Fibroblast of the conjunctiva (primary cell): ENCODE data around the gene DSCAML1.
"Not testable (repeated sequence)": the region's sequence is repeated elsewhere in the genome, so short reads cannot be mapped to it uniquely, and the experiment has no call there.

Experiments used
- DNase-seq: peaks from one replicate; pipeline ENCODE4 v3.0.0-alpha.2; 2010; ENCODE audit warnings: low read depth

DSCAML1 gene

DNA sequence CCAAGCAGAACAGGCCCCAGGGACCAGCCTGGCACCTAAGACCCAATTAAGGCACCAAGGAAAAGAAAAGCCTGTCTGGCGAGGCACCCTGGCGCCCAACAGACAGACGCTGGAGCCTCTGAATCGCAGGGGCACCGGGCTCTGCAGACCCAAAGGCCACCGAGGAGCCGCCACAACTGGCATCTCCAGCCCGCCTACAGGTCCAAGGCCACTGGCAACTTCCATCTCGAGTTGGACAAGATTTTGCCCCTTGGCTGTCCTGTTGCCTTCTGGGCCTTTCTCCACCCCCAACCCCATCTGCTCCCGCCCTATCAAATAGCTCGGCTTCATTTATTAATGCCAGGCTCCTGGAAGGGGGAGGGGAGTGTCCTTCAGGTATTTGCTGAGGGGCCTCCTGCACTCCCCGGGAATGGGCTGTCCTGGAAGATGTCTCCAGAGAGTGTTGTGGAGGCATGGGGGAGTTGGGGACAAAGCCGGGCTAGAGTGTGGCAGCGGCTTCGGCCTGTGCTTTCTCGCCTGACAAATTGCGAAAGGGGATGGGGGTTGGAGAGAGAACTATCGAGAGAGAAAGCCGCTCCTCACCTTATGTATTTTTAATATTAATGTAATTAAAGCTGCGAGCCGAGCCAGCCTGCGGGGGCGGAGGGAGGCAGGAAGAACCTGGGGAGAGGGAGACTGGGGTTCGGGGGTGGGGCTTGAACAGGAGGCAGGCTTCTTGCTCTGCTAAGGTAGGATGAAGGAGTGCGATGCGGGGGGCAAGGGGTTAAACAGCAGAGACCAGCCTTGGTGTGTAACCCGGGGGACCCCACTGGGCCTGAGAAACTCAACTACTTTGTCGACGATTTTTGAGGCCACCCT, 2.0 kb downstream of the DSCAML1 start:
- DNase-seq, result no peak

DNA sequence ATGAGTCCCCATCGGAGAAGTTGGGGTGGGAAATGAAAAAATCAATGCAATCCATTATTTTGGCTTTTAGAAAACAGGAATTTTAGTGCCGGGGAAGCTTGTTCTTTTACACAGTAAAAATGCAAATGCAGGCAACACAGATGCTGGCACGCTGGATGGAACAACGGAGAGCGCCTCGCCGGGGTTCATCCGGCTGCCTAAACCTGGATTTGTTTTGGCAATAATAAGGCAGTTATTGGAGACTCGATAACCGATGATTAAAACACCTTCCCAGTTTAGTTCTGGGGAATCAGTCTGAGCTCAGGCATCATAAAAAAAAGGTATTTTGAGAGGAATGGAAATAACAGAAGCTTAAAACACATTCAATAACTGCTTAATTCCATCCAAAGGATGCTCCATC, 2.9 kb downstream of the DSCAML1 start:
- no peak for DNase-seq

DNA sequence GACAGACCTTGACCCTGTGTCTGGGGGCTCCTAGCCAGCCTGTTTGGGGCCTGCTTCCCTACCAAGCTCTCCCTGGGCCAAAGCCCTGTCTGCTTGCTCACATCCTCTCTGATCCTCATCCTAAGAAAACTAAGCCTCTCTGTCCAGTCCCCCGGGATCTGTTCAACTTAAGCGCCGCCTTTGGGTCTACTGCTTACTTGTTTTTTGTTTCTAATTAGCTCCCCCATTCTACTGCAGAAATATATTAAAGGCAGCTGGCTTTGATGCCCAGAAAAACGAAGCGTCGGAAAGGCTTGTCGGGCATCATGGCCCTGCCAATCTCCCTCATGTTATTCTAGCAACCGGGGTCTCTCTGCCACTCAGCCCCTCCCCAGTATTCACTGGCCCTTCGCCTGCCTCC, 3.4 kb downstream of the DSCAML1 start:
- DNase-seq, result no peak

DNA sequence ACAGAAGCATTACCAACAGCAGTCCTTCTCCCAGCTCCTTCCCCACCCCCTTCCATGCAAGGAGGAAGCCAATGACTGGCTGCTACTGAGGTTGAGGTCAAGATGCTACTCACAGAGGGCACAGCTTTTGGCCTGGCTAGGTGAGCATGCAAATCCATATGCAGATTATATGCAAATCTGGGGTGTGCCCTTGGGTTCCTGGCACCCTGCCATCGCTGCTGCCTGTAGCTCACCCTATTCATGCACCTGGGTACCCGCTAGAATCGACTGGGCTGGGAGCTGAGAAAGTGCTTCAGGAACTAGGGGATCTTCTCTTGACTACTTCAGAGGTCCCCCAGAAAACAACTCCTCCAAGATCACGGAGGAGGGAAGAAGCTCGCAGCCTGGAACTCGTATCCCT, 4.0 kb downstream of the DSCAML1 start:
- DNase-seq, result no peak

DNA sequence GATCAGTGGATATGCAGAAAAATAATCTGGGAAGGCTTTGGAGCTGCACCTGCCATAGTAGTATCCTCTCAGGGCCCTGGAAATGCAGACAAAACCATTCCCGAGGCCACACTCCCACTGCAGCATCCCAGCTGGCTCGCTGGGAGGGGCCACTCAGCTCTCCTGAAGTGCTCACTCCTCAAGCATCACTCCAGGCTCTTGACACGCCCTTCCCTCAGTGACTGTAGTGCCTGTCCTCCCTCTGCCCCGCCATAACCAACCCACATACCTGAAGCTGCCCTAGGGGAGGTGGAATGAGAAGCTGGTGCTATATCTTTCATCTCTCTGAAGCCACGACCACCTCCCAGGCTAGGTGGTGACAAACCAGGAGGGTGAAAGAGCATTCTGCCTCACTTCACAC, 4.8 kb downstream of the DSCAML1 start:
- DNase-seq, result no peak

DNA sequence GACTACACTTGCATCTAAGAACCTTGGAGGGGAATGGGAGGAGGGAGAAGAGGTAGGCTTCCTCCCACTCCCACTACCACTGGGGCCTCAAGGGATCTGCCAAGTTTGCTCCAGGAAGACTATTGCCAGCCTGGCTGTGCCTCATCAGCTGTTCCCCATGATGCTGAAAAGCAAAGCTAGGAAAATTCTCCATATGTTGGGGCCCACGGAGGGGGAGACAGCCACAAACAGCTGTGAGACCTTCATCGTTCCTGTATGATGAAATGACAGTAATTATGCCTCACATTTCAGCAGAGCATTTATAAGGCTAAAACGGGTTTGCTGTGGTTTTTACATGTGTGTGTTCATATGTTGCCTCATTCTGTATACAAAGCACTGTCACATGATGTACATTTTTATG, 6.7 kb downstream of the DSCAML1 start:
- DNase-seq, result no peak

DNA sequence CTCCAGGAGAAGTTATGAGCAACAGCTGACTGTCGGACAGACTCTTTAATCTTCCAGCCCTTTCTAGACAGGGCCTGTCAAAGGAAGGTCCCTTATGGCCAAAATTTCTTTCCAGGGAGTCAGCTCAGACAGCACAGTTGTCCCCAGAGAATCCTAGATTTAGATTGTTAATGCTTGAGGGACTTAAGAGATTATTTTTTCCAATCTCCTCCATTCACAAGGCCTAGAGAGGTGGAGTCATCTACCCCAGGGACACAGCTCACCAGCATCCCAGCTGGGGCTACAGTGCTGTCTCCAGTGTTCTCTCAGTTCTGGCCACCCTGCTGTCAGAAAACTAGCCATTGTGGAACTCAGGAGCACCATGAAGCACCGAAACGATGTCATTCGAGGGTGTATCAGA, 7.8 kb downstream of the DSCAML1 start:
- DNase-seq, result no peak

DNA sequence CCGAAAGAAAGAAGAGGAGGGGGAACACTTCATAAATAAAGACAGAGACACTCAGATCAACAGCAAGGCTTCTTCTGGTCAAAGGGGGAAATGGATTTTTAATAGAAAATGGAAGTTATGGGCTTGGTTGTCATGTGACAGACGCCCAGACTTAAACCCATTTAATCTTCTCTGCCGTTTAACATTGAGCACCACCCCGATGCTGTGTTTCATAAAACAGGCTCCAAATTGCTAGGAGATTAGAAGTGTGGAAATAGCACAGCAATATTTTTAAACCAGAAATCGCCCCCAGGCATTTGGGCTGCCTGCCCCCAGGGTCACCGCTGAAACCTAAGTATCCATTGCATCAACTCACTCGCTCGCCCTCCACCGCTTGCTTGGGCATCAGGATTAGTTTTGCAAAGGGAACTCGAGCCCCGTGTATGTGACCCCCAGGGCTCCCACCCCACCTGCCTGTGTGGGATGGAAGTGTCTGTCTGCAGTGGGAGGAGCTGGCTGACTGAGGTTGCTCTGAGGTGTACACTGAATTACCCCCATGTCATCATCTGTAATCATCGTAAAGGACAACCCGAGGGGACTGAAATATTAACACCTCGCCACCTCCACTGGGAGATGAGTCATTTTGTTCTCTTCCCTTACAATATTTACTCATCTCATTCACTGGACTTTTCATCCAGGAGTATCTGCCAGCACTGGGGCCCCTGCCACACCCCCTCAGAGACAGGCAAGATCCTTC, 10.7 kb downstream of the DSCAML1 start:
- DNase-seq, result no peak

DNA sequence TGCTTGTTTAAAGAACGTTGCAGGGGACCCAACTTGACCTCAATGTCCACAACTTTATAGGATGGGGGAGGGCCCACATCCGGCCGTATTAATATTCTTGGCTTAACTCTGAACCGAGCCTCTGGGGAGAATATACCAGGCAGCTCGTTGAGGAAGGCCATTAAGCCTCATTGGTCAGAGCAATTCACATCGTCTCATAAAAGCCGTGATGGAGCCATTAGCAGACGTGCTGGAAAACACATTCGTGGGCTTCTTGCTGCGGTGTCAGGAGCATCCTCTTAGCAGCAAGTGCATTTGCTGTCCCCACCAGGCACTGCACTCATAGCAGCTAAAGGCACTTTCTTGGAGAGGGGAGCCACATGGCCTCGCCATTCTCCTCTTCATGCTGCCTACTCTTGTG, 14.9 kb downstream of the DSCAML1 start:
- DNase-seq, result no peak

DNA sequence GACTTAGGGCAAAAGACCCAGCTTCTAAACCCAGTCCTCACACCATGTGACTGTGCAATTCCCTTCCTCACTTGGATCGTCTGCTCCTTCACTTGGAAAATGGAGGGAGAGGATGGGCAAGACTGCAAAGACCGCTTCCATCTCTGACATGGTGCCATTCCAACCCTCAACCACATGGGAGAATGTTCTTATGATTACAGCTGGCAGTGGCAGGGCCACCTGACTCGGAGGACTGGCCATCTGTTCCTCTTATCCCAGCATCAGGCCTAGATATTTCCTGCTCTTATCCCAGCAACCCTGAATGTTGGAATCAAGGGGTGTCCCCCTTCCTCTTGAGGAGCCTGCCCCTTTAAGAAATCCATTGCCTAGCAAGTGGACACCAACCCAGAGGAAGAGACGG, 15.4 kb downstream of the DSCAML1 start:
- DNase-seq, result no peak

DNA sequence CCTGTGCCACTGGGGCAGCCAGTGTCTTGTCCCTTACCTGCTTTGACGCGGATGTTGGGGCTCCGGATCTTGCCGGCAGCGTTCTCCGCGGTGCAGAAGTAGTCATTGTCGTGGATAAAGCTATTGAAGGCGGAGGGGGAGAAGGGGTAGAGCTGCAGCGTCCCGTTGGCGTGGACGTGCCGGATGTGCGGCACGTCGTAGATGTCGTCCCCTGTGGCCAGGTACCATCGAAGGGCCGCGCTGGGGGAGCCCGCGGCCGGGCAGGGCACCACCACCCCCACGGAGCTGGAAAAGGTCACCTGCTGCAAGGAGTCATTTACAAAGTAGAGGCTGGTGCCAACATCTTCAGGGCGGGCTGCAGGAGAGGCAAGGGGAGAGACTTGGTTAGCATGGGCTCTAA, 16.6 kb downstream of the DSCAML1 start:
- no peak for DNase-seq

DNA sequence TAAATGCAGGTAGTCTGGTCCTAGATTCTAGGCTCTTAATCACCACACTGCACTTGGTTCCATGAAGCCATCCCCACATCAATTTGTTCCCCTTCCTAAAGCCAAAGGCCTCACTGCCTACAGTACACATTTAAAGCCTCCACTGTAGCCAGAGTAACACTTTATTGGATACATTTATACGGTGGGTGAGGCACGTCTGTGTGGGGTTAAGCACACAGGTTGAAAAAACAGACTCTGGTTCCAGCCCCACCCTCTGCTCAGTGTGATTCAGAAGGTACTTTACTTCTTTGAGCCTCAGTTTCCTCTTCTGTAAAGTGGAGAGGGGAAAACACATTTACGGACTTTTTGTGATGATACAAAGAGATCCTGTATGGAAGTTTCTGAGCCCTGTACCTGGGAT, 22.5 kb downstream of the DSCAML1 start:
- no peak for DNase-seq

DNA sequence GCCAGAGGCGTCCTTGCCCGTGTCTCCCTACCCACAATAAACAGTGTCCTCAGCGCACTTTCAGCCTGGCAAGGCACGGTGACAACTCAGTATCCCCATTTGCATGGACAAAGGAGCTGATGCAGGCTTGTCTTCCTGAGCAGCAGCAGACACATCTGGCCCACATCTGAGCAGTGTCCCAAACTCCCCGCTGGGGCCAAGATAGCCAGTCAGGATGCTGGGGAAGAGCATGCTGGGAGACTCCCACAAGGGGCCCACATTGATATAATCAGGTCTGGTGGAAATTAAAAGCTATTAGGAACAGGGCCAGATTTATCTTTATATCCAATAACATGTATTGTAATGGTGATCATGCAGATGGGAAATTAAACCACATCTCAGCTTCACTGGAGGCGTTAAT, 24.7 kb downstream of the DSCAML1 start:
- DNase-seq, result no peak

DNA sequence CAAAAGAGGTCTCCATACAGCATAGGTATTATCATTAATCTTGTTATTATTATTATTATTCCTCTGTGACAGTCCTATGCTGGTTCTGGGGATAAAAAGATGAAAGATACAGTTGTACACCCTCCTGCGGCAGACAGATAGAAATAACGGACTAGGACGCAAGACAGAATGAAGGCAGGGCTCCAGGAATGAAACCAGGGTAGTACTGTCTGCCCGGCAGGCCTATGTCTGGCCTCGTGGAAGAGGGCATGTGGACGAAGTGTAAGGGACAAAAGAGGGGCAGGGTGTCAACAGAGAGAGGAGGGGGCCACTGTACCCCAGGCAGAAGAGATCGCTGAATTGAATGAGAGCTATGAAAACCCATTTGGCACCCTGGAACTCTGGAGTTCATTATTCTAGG, 25.2 kb downstream of the DSCAML1 start:
- no peak for DNase-seq

DNA sequence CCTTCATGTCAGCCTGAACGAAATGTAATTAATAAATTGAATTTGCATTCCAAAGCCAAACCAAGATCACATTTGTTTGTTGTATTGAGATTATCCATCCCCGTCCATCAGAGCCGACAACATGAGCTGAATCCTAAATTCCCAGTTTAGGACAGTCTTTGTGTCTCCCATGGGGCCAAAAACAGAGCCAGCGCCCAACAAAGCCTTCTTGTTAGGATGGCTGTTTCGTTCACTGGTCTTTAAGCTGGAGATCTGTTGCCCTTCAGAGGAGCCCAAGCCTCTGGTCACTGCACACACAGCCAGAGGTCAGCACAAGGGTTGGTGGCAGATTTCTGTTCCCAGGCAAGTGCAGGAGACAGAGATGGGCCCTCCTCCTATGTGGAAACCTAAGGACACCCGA, 25.8 kb downstream of the DSCAML1 start:
- no peak for DNase-seq

DNA sequence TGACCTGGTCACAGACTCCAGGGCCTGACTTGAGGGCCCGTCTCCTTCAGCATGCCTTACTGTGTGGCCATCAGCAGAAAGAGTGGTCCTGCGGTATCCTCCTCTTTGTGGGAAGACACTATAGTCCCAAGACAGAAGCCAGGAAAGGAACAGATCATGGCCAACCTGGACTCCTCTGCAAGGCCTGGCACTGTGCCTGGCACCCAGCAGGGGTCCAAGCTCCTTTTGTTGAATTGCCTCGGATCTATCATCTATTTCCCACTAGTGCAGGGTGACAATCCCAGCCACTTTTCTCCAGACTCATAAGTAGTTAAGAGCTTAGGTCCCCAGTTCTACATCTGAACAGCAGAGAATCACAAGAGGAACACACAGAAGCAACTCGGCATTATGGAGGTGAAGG, 27.0 kb downstream of the DSCAML1 start:
- DNase-seq, result no peak

DNA sequence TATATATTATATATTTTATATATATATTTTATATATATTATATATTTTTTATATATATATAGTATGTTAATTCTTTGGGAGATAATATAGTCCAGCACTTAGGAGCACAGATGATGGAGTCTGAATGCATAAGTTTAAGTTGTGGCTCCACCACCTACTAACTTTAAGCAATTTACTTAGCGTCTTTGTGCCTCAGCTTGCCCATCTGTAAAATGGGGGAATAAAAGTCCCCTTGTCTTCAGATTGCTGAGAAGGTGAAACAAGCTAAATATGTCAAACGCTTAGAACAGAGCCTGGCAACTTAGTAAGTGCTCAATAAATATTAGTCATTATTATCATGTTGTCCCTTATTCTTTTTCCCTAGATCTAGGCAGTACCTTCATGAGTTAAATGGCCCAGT, 27.5 kb downstream of the DSCAML1 start:
- no peak for DNase-seq

DNA sequence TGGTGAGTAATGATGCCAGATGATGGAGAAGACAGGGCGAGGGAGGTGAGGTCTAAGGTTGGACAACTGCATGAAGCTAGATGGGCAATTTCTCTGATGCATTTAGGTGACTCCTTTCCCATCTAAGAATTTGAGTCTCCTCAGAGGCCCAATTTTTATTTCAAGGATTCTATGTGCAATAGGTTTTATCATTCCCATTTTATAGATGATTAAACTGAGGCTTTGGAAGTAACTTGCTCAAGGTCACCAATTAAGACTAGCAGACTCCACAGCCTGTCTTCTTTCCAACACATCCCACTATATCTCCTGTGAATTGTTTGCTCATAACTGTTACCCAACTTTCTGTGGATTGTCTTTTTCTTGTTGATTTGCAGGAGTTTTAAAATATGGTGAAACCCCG, 28.5 kb downstream of the DSCAML1 start:
- DNase-seq, result no peak

DNA sequence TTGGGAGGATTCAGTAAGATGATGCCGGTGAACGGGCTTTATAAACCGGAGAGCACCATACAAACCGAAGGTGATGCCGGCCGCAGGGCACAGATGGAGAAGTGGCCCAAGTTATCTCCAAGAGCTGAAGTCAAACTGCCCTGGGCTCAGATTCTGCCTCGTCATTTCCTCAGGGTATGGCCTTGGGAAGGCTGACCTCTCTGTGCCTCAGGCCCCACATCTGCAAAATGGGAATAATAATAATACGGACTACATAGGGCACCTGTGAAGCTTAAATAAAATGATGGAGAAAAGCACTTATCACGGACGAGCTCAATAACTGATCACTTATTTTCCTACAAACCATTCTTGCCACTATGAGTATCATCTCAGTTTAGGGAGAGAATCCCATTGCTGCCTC, 29.9 kb downstream of the DSCAML1 start:
- DNase-seq, result no peak

DNA sequence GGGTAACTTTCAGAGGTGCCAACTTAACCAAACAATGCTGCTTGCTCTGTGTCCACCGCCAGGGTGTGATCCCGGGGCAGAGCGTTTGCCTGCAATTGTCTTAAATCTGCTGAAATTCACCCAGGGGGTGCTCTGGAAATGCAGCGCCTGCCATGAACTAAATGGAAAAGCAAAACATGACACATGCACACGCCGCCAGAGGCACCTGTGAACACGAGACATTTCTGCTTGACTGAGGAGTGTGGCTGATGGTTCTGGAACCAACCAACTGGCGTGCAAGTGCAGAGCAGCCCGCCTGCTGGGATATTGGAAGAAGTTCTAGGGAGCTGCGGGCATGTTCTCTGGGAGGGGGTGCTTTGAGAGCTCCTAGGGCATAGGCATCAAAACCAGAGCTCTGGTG, 30.4 kb downstream of the DSCAML1 start:
- no peak for DNase-seq

DNA sequence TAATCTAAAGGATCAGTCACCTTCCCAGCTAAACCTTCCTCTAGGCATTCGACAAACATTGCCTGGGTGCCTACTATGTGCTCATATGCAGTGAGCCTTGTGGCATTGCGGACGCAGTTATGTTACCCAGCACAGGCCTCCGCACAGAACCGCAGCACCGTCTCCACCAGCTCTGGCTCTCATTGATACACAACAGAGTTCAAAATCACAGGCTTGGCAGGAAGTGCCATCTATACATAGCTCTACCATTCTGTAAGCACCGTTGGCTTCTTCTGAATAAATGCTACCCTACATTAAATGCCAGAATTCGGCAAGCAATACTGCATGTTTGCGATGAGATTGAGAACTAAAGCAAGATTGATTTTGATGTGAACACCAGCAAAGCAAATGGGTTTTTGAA, 31.0 kb downstream of the DSCAML1 start:
- DNase-seq, result no peak

DNA sequence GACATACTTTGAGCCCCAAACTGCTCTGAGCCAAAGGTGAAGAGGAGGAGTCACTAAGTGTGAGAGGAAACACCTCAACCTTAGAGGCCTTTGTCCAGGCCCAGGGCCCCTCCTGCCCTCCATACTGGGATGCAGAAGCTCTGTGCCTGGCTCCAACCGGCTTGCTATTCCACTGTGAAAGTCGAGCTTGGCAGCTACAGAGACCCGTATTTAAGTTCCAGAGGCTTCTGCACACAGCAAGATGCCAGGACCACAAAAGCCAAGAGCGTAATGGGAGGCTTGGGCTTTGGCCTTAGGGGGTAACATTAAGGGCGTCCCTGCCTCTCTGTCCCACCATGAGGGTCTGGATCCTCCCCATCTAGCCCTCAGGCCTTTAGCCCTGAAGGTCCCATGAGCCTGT, 31.9 kb downstream of the DSCAML1 start:
- no peak for DNase-seq

DNA sequence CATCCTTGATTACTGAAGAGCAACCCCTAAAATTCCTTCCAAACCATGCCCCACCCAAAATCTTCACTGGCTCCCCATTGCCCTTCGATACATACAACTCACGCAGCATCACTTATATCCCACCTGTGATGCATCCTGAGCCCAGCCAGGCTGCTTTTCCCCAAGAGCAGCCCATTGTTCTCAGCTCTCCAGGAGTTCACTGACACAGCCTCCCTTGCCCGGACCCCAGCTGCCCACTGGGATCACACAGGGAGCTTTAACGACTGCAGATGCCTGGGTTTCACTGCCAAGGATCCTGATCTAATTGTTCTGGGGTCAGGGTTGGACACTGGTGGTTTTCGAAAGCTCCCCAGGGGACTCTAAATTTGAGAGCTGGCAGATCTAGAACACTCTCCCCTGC, 33.6 kb downstream of the DSCAML1 start:
- DNase-seq, result not testable (repeated sequence)

DNA sequence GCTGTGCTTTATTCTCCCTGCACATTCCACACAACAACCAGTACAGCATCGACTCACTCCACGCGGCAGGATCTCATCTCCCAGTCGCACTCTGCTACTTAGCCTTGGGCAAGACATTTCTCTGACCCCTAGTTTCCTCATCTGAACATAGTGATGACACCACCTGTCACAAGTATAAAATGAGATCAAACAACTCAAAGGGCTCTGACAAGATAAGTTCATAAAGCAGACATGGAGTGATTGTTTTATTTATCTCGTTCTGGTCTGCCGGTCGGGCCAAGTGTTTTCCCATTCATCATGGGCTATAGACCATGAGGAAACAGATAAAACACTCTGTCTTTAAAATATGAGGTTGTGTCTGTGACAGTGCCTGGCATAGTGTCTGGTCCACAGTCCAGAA, 35.0 kb downstream of the DSCAML1 start:
- DNase-seq, result no peak
